ENCODE measurements around the gene SERPINA5. TPM values are rescaled to one million over a fixed set of nuclear protein-coding genes. Genes with fewer than 3 reads are reported as not detected.

SERPINA5 gene
- total and polyA plus RNA-seq, 2 of the 13 experiments (the other 11 are each of a cell fraction or from before 2014, with no cell fraction given), result 449 to 498 TPM

- TF ChIP-seq HINFP (CRISPR knock-in tag; IDR thresholded peaks at IDR 0.05; ENCODE audit: low read depth), result no peak
- TF ChIP-seq, protein P1, sequence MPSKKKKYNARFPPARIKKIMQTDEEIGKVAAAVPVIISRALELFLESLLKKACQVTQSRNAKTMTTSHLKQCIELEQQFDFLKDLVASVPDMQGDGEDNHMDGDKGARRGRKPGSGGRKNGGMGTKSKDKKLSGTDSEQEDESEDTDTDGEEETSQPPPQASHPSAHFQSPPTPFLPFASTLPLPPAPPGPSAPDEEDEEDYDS (CRISPR knock-in tag; IDR thresholded peaks at IDR 0.05), result no peak
- 0 out of 2 replicates have a peak, but pooled peaks have one; percentile 31 for TF ChIP-seq ZNF749 (CRISPR knock-in tag; IDR thresholded peaks at IDR 0.05; ENCODE audit: borderline replicate concordance)
- no peak for TF ChIP-seq AGO1 (IDR thresholded peaks at IDR 0.05; ENCODE audit: low read depth, low read length, poor library complexity, severe bottlenecking)
- TF ChIP-seq ZBTB7B (CRISPR knock-in tag; IDR thresholded peaks at IDR 0.05), result no peak
- no peak for TF ChIP-seq CHD2 (IDR thresholded peaks at IDR 0.05; ENCODE audit: low read depth, low read length)
- no peak for TF ChIP-seq LBX2 (CRISPR knock-in tag; IDR thresholded peaks at IDR 0.05; ENCODE audit: borderline replicate concordance)
- TF ChIP-seq ZNF274 (CRISPR knock-in tag; IDR thresholded peaks at IDR 0.05), result no peak
- TF ChIP-seq NR2C2 (CRISPR knock-in tag; IDR thresholded peaks at IDR 0.05; ENCODE audit: borderline replicate concordance), result no peak
- no peak for TF ChIP-seq NR2F1 (CRISPR knock-in tag; IDR thresholded peaks at IDR 0.05)
- TF ChIP-seq ZNF792 (CRISPR knock-in tag; IDR thresholded peaks at IDR 0.05), result no peak
- peak; percentile 10 for TF ChIP-seq AGO2 (optimal IDR thresholded peaks at IDR 0.05; ENCODE audit: low read depth, low read length)
- TF ChIP-seq DPF2 (CRISPR knock-in tag; IDR thresholded peaks at IDR 0.05; ENCODE audit: borderline replicate concordance, low read depth), result no peak
- no peak for TF ChIP-seq ZNF567 (CRISPR knock-in tag; IDR thresholded peaks at IDR 0.05; ENCODE audit: borderline replicate concordance)
- no peak for TF ChIP-seq SOX5 (CRISPR knock-in tag; IDR thresholded peaks at IDR 0.05; ENCODE audit: borderline replicate concordance)
- no peak for TF ChIP-seq LRRFIP1 (CRISPR knock-in tag; conservative IDR thresholded peaks at IDR 0.05)
- no peak for TF ChIP-seq MAF1 (CRISPR knock-in tag; IDR thresholded peaks at IDR 0.05; ENCODE audit: borderline replicate concordance)
- TF ChIP-seq FOXK2 (IDR thresholded peaks at IDR 0.05), result no peak
- TF ChIP-seq ZNF709 (CRISPR knock-in tag; IDR thresholded peaks at IDR 0.05), result no peak
- no peak for TF ChIP-seq MNT (IDR thresholded peaks at IDR 0.05)
- no peak for TF ChIP-seq ZBTB38 (CRISPR knock-in tag; IDR thresholded peaks at IDR 0.05)
- no peak for TF ChIP-seq TRAFD1 (CRISPR knock-in tag; IDR thresholded peaks at IDR 0.05; ENCODE audit: borderline replicate concordance)
Measured at GRCh38 chr14:94622653-94623421, 41.6 kb downstream of the SERPINA5 start (continued).
